ENCODE measurements around the gene MTX2. TPM values are rescaled to one million over a fixed set of nuclear protein-coding genes. Genes with fewer than 3 reads are reported as not detected.
"Not testable (repeated sequence)": the region's sequence is repeated elsewhere in the genome, so short reads cannot be mapped to it uniquely, and the experiment has no call there.

MTX2 gene
- total RNA-seq, 1 donor from 2014 or later: 24.8 TPM

DNA sequence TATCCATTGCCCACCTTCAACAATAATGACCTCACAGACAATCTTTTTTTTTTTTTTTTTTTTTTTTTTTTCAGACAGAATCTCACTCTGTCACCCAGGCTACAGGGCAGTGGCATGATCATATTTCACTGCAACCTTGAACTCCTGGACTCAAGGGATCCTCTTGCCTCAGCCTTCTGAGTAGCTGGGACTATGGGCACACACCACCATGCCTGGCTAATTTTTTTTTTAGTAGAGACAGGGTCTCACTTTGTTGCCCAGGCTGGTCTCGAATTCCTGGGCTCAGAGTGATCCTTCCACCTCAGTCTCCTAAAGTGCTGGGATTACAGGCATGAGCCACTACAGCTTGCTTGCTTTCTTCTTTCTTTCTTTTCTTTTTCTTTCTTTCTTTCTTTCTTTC, 103.9 kb downstream of the MTX2 start:
- not testable (repeated sequence) for DNase-seq (ENCODE audit: low spot score)

DNA sequence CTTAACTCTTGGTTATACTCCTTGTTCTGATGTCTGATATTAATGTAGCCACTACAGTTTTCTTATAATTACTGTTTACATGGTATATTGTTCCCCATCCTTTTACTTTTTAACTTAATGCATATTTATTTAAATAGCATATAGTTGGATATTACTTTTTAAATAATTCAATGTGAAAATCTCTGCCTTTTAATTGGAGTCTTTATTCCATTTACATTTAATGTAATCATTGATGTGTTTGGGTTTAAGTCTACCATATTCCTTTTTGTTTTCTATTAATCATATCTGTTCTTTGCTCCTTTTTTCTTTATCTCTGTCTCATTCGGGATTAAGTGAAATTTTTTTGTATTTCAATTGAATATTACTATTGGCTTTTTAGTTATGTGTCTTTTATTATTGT, 109.1 kb downstream of the MTX2 start:
- no peak for DNase-seq (ENCODE audit: low spot score)

DNA sequence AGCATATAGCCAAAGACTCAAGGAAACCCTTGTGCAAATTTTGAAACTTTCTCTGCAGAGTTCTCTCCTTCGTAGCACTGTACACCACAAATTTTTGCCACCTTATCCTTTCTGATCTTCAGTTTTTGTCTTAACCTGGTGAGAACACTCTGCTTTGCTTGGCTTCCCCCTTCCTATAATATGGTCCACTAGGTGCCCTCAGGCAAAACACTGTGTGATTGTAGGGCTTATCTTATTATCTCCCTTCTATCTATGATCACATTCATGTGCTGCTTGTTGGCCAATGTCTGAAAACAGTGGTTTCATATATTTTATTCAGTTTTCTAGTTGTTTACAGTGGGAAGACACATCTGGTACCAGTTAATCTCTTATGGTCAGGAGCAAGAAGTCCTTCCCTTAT, 111.1 kb downstream of the MTX2 start:
- DNase-seq (ENCODE audit: low spot score): no peak

DNA sequence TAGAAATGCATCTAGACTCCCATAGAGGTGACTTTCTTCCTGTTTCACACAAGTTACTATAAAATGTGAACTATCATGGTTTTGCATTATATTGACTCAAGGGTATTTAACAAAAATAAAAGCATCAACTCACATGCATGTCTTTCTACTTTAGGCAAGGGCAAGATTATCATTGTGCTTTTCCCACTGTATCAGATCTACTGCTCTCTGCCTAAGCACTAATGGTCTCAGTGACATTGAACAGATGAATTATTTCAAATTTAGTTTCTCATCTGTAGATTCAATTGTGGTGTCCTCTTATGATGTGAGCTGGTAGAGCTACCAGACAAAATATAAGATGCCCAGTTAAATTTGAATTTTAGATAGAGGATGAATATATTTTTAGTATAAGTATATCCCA, 113.9 kb downstream of the MTX2 start:
- no peak for DNase-seq (ENCODE audit: low spot score)

DNA sequence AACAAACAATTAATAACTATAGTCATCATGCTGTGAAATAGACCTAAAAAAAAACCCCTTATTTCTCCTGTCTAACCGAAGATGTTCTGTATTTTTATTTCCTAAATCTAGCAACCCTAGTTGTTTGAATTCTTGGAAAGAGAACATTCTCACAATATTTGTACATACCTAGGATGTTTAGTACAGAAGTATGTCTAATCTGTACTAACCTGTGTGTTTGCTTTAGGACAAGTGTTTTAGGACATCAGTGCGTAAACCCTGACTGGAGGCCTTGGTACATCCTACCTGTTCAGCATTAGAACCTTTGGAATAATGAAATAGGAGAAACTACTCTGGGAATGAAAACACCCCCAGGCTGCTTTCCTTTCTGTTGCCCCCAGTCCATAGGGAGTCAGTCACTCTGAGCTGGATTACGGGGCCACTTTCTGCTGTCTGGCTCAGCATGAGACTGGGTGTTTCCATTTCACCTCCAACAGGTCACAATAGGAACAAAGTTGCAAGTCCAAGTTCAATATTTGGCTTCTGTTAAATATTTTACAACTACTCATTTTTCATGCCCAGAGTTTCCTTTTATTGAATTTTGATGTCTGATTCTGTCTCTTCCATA, 114.7 kb downstream of the MTX2 start:
- DNase-seq (ENCODE audit: low spot score): no peak

DNA sequence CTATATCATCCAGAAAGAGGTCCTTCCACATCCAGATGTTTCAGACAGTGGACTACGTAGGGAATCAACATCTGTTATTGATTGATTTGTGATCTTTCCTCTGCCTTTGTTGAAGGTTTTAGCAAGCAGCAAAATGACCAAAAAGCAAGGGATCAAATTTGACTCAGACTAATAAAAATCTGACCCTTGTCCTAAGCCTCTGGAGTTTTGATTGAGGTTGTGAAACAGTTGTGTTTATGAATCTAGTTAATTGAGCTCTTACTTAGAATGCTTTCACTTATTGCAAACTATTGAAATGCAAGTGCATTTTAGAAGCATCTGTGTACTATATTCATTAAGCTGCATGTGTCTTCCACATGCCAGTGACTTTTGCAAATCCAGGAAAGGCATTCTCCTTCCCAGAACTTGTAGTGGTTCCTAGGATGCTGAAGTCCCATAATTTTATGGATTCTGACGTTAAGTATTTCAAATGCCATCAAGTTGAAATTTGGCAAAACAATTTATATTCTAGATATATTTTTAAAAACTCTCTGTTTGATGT, 116.0 kb downstream of the MTX2 start:
- no peak for DNase-seq (ENCODE audit: low spot score)

DNA sequence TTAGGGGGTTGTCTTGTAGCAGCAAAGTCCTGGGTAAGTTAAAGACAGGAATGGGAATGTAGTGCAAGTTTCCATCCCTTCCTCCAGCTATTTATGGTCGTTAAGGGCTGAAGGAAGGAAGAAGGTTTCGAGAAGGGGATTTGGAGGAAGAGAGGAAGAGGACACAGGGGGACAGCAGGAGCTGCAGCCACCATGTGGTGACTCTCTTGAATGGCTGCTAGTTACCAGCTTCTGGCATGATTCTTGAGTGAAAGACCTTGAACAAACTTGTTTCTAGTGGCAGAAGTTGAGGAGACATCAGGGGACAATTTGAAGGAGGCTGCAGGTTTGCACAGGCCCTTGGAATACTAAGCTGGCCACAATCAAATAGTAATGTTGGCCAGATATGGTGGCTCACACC, 116.6 kb downstream of the MTX2 start:
- no peak for DNase-seq (ENCODE audit: low spot score)

Other genes with a start within 250 kb of the MTX2 start
- 1.2 TPM for gene EVX2, start 185.5 kb upstream of the MTX2 start, total RNA-seq (ENCODE audit: insufficient read depth, low replicate concordance)
- 4.8 TPM for gene HOXD13, start 176.7 kb upstream of the MTX2 start, total RNA-seq (ENCODE audit: insufficient read depth, low replicate concordance)
- 1.9 TPM for gene HOXD12, start 169.6 kb upstream of the MTX2 start, total RNA-seq (ENCODE audit: insufficient read depth, low replicate concordance)
- gene HOXD11, start 162.2 kb upstream of the MTX2 start, total RNA-seq (ENCODE audit: insufficient read depth, low replicate concordance): 18.1 TPM
- gene HOXD10, start 152.7 kb upstream of the MTX2 start, total RNA-seq (ENCODE audit: insufficient read depth, low replicate concordance): 14.4 TPM
- 1.9 TPM for gene HOXD9, start 146.7 kb upstream of the MTX2 start, total RNA-seq (ENCODE audit: insufficient read depth, low replicate concordance)
- gene HOXD8, start 139.7 kb upstream of the MTX2 start, total RNA-seq (ENCODE audit: insufficient read depth, low replicate concordance): 8.7 TPM
- gene HOXD4, start 117.9 kb upstream of the MTX2 start, total RNA-seq (ENCODE audit: insufficient read depth, low replicate concordance): 2.4 TPM
- gene HOXD3, start 112.1 kb upstream of the MTX2 start, total RNA-seq (ENCODE audit: insufficient read depth, low replicate concordance): not detected
- gene HOXD1, start 80.8 kb upstream of the MTX2 start, total RNA-seq (ENCODE audit: insufficient read depth, low replicate concordance): 0.48 TPM

Measured in umbilical cord (tissue), 2 donors.